Measurements from ENCODE around the gene PAPOLA.

- no peak for TF ChIP-seq POLR2A (IDR thresholded peaks at IDR 0.05)
- no peak for TF ChIP-seq CTCF (IDR thresholded peaks at IDR 0.05)
These were observed 77.2 kb downstream of the PAPOLA start for GRCh38 chr14:96579358-96579757.
